ENCODE results near the gene CASP14.

GRCh38 chr19:15098460-15098859 is 49.2 kb downstream of the CASP14 start:
- TF ChIP-seq, protein P1, sequence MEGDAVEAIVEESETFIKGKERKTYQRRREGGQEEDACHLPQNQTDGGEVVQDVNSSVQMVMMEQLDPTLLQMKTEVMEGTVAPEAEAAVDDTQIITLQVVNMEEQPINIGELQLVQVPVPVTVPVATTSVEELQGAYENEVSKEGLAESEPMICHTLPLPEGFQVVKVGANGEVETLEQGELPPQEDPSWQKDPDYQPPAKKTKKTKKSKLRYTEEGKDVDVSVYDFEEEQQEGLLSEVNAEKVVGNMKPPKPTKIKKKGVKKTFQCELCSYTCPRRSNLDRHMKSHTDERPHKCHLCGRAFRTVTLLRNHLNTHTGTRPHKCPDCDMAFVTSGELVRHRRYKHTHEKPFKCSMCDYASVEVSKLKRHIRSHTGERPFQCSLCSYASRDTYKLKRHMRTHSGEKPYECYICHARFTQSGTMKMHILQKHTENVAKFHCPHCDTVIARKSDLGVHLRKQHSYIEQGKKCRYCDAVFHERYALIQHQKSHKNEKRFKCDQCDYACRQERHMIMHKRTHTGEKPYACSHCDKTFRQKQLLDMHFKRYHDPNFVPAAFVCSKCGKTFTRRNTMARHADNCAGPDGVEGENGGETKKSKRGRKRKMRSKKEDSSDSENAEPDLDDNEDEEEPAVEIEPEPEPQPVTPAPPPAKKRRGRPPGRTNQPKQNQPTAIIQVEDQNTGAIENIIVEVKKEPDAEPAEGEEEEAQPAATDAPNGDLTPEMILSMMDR (IDR thresholded peaks at IDR 0.05), result no peak
- TF ChIP-seq ATF1 (CRISPR knock-in tag; IDR thresholded peaks at IDR 0.05) (no peak), NFYB (CRISPR knock-in tag; conservative IDR thresholded peaks at IDR 0.05; ENCODE audit: low read depth) (no peak)
